Measurements from ENCODE around the gene MLN. TPM values are rescaled to one million over a fixed set of nuclear protein-coding genes. Genes with fewer than 3 reads are reported as not detected.

The MLN gene, protein sequence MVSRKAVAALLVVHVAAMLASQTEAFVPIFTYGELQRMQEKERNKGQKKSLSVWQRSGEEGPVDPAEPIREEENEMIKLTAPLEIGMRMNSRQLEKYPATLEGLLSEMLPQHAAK
- not detected for total RNA-seq

DNA sequence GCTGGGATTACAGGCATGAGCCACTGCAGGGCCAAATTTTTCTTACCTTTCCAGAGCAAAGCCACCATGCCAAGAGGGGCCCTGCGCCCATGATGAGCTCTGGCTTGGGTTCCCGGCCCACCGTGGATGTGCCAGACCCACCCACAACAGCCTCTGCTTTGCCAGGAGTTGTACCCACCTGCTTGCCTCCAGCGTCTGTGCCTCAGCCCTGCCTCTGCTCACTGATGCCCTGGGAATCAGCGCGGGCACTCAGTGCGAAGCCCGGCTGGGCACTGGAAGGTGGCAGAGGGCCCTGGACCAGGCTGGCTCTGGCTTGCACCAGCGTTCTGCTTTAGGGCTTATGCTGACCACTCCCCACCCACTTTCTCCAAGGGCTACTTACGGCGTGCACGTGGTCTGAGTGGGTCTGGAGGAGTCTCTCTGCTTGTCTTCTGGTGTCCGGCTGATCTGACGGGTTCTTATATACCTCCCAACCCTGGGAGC is at the start of gene MLN:
TSS of gene MLN (minus strand) at position 433 of the 483 bp plus-strand sequence. CDS start 2,840 bp downstream, outside the sequence.
- H3K27ac ChIP-seq: no peak within 1 kb of the TSS
- no peak for DNase-seq
- no peaks in the 10 kb centered on the region for H3K36me3 ChIP-seq
- H3K4me1 ChIP-seq: no peaks in the 10 kb centered on the region
- peaks cover 28% of the 10 kb centered on the region for H3K27me3 ChIP-seq
- intact Hi-C loops (cut with DNase I; ENCODE audit: low total_unique reads) (loop anchor here (1.0 kb wide), 1 partner anchor 25 kb away; no protein-coding TSS in a partner anchor), in situ Hi-C loops (cut with MboI; ENCODE audit: low pct_ligation_motif_present in 1 of 4, low pct_unique_long_range_greater_than_20kb in 1 of 4, low sequenced_read_pairs in 3 of 4) (no loop called here)
- 83% methylated on average over 11 of the region's 14 CpGs; no CpG with 5 or more reads in 1 of the 2 donors for WGBS, 2 donors (ENCODE audit: low coverage in 1 of 2)
- TF ChIP-seq POLR2AphosphoS5 (IDR thresholded peaks at IDR 0.05) (no peak), POLR2A (IDR thresholded peaks at IDR 0.05) (no peak)
- no peak within 1 kb of the TSS for H3K4me3 ChIP-seq
- no peaks in the 10 kb centered on the region for H3K9me3 ChIP-seq

DNA sequence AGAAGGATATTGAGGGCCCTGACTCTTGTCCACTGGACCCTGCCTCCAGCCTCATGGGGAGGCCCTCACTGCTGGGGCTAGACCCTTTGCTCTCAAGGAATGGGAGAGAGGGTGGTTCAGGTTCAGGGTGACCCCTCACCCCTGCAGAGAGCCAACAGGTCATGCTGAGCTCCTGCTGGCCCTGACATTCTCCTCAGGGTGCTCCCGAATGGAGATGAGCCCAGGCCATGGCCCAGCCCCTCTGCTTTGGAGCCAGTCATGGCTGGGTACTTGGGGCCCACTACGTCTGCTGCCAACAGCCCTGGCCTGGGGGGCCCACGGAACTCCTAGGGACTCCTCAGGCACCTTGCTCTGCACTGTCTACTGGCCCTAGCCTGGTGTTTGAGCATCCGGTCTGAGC is 49.2 kb upstream of the MLN start:
- intact Hi-C loops (cut with DNase I; ENCODE audit: low total_unique reads) (no loop called here), in situ Hi-C loops (cut with MboI; ENCODE audit: low pct_ligation_motif_present in 1 of 4, low pct_unique_long_range_greater_than_20kb in 1 of 4, low sequenced_read_pairs in 3 of 4) (no loop called here)
- Histone ChIP-seq H3K27me3 (peaks cover 7% of the 10 kb centered on the region), H3K9me3 (no peaks in the 10 kb centered on the region), H3K36me3 (no peaks in the 10 kb centered on the region), H3K27ac (no peak overlapping the region), H3K4me1 (no peaks in the 10 kb centered on the region), H3K4me3 (no peak overlapping the region)
- DNase-seq: no peak
- WGBS, 2 donors (ENCODE audit: low coverage in 1 of 2): 85% methylated on average over 4 of the region's 4 CpGs; no CpG with 5 or more reads in 1 of the 2 donors
- TF ChIP-seq, protein P1, sequence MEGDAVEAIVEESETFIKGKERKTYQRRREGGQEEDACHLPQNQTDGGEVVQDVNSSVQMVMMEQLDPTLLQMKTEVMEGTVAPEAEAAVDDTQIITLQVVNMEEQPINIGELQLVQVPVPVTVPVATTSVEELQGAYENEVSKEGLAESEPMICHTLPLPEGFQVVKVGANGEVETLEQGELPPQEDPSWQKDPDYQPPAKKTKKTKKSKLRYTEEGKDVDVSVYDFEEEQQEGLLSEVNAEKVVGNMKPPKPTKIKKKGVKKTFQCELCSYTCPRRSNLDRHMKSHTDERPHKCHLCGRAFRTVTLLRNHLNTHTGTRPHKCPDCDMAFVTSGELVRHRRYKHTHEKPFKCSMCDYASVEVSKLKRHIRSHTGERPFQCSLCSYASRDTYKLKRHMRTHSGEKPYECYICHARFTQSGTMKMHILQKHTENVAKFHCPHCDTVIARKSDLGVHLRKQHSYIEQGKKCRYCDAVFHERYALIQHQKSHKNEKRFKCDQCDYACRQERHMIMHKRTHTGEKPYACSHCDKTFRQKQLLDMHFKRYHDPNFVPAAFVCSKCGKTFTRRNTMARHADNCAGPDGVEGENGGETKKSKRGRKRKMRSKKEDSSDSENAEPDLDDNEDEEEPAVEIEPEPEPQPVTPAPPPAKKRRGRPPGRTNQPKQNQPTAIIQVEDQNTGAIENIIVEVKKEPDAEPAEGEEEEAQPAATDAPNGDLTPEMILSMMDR (IDR thresholded peaks at IDR 0.05): no peak
- TF ChIP-seq POLR2AphosphoS5 (IDR thresholded peaks at IDR 0.05) (no peak), EP300 (IDR thresholded peaks at IDR 0.05; ENCODE audit: low read depth) (no peak), POLR2A (IDR thresholded peaks at IDR 0.05) (no peak)

DNA sequence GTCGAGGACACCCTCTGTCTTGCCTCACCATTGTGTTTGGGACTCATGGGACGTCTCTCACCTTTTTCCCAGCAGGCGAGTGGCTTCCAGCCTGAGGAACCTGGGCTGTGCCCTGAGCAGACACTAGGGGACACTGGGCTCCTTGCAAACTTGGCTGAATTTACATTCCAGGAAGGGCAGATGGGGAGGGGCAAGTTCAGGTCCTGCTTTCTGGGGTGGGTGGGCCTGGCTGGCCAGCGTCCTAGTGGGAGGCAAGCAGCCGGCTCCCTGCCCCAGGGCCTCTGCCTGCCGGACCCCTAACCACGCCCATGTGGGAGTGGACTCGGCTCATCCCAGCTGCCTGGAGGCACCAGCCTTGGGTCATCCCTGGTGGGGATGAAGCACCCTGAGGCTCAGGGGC is 48.2 kb upstream of the MLN start:
- H3K27me3 ChIP-seq: peaks cover 7% of the 10 kb centered on the region
- peak; percentile 26 for DNase-seq
- H3K4me3 ChIP-seq: no peak overlapping the region
- in situ Hi-C loops (cut with MboI; ENCODE audit: low pct_ligation_motif_present in 1 of 4, low pct_unique_long_range_greater_than_20kb in 1 of 4, low sequenced_read_pairs in 3 of 4) (no loop called here), intact Hi-C loops (cut with DNase I; ENCODE audit: low total_unique reads) (no loop called here)
- TF ChIP-seq, protein P1 (IDR thresholded peaks at IDR 0.05): peak; percentile 39 to 71 (median 49)
- TF ChIP-seq EP300 (IDR thresholded peaks at IDR 0.05; ENCODE audit: low read depth): no peak
- TF ChIP-seq POLR2A (IDR thresholded peaks at IDR 0.05): no peak
- H3K9me3 ChIP-seq: no peaks in the 10 kb centered on the region
- 11% methylated on average over 8 of the region's 8 CpGs; no CpG with 5 or more reads in 1 of the 2 donors for WGBS, 2 donors (ENCODE audit: low coverage in 1 of 2)
- no peaks in the 10 kb centered on the region for H3K36me3 ChIP-seq
- no peaks in the 10 kb centered on the region for H3K4me1 ChIP-seq
- H3K27ac ChIP-seq: no peak overlapping the region

DNA sequence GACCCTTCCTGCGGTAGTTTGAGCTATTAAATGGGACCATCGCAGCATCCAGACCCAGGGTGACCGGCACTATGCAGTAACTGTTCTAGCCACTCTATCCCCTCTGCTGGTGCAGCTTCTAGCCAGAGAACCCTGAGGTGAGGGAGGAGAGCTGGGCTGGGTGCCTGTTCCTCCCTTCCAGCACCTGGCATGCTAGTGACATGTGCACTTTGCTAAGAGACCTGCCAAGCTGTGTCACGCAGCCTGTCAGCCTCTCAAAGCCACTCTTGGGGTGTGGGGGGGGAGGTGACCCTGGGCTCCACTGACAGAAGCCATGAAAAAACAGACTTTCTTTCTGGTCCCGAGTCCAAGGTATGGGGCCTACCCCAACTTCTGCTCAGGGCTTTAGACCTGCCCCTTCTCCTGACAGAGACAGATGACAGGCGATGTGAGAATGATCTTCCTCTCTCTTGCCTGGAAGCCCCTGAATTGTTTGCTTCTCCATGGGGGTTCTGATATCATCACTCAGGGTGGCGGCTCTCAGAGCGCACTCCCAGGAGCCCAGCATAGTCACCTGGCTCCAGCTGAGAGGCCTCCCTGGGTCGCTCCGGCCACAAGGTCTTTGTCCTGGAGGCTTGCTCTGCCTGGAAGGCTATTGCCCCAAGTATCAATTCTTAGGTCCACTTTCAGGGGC is 47.2 kb upstream of the MLN start:
- 90% methylated on average over 10 of the region's 10 CpGs; no CpG with 5 or more reads in 1 of the 2 donors for WGBS, 2 donors (ENCODE audit: low coverage in 1 of 2)
- in situ Hi-C loops (cut with MboI; ENCODE audit: low pct_ligation_motif_present in 1 of 4, low pct_unique_long_range_greater_than_20kb in 1 of 4, low sequenced_read_pairs in 3 of 4) (no loop called here), intact Hi-C loops (cut with DNase I; ENCODE audit: low total_unique reads) (no loop called here)
- no peak for TF ChIP-seq POLR2A (IDR thresholded peaks at IDR 0.05)
- no peak for TF ChIP-seq POLR2AphosphoS5 (IDR thresholded peaks at IDR 0.05)
- TF ChIP-seq EP300 (IDR thresholded peaks at IDR 0.05; ENCODE audit: low read depth): no peak
- TF ChIP-seq, protein P1 (IDR thresholded peaks at IDR 0.05): no peak
- H3K27ac ChIP-seq: no peak overlapping the region
- no peaks in the 10 kb centered on the region for H3K9me3 ChIP-seq
- DNase-seq: no peak
- H3K4me3 ChIP-seq: no peak overlapping the region
- no peaks in the 10 kb centered on the region for H3K36me3 ChIP-seq
- H3K27me3 ChIP-seq: peaks cover 7% of the 10 kb centered on the region
- H3K4me1 ChIP-seq: no peaks in the 10 kb centered on the region

Measured in transverse colon (tissue), 4 donors.